Gastroesophageal sphincter (tissue), 3 donors: ENCODE data around the gene TMCO4.

ENCODE experiments used
- EP300 ChIP-seq: sonication (generic); formaldehyde crosslinking; IDR thresholded peaks from one replicate; pipeline ENCODE4 v1.6.1; 2017; ENCODE audit warnings: antibody characterized with exemption, mild to moderate bottlenecking
- POLR2A ChIP-seq, 2 donors: fragments of 450-650 bp; IDR thresholded peaks; one replicate each; pipeline ENCODE4 v1.6.1; 2017; ENCODE audit warnings: antibody characterized with exemption in 2 of 2, mild to moderate bottlenecking in 2 of 2, moderate library complexity in 1 of 2
- TF ChIP-seq, protein P1 (sequence below), 4 experiments: fragments of 200-600 bp in 2 of 4; fragments of 450-650 bp in 2 of 4; sonication (generic) in 1 of 4; IDR thresholded peaks; one replicate each; pipeline ENCODE4 v1.5.1; 2017 to 2019; ENCODE audit warnings: antibody characterized with exemption in 4 of 4, mild to moderate bottlenecking in 2 of 4, moderate library complexity in 2 of 4

GRCh38 chr1:19818324-19818723 is 18.6 kb upstream of the TMCO4 start:
- TF ChIP-seq EP300 = no peak
- TF ChIP-seq, protein P1, sequence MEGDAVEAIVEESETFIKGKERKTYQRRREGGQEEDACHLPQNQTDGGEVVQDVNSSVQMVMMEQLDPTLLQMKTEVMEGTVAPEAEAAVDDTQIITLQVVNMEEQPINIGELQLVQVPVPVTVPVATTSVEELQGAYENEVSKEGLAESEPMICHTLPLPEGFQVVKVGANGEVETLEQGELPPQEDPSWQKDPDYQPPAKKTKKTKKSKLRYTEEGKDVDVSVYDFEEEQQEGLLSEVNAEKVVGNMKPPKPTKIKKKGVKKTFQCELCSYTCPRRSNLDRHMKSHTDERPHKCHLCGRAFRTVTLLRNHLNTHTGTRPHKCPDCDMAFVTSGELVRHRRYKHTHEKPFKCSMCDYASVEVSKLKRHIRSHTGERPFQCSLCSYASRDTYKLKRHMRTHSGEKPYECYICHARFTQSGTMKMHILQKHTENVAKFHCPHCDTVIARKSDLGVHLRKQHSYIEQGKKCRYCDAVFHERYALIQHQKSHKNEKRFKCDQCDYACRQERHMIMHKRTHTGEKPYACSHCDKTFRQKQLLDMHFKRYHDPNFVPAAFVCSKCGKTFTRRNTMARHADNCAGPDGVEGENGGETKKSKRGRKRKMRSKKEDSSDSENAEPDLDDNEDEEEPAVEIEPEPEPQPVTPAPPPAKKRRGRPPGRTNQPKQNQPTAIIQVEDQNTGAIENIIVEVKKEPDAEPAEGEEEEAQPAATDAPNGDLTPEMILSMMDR (IDR thresholded peaks at IDR 0.05) = no peak
- TF ChIP-seq POLR2A (IDR thresholded peaks at IDR 0.05) = no peak
